Measurements from ENCODE around the gene ITGA5.
A peak's percentile ranks its signal among the peaks of the same experiment; 100 is the strongest.
"Not testable (repeated sequence)": the region's sequence is repeated elsewhere in the genome, so short reads cannot be mapped to it uniquely, and the experiment has no call there.

ITGA5 gene

GRCh38 chr12:54359762-54360351 is 59.2 kb downstream of the ITGA5 start:
- DNase-seq: no peak
- no peak for ATAC-seq
- Mint-ChIP-seq H3K9me3 (no peaks in the 10 kb centered on the region), H3K4me1 (peaks cover 27% of the 10 kb centered on the region), H3K27me3 (no peaks in the 10 kb centered on the region), H3K4me3 (no peak overlapping the region), H3K27ac (no peak overlapping the region)

GRCh38 chr12:54358945-54359761 is 59.9 kb downstream of the ITGA5 start:
- DNase-seq (peak; percentile 89 to 96), ATAC-seq (peak; percentile 97)
- Mint-ChIP-seq H3K9me3 (no peaks in the 10 kb centered on the region), H3K4me1 (peaks cover 19% of the 10 kb centered on the region), H3K27ac (no peak overlapping the region), H3K27me3 (no peaks in the 10 kb centered on the region), H3K4me3 (no peak overlapping the region)

GRCh38 chr12:54358191-54358944 is 60.7 kb downstream of the ITGA5 start:
- ATAC-seq: no peak
- no peaks in the 10 kb centered on the region for H3K9me3 Mint-ChIP-seq
- DNase-seq: peak in 1 of 2 donors; percentile 47
- peaks cover 15% of the 10 kb centered on the region for H3K4me1 Mint-ChIP-seq
- no peak overlapping the region for H3K4me3 Mint-ChIP-seq
- H3K27ac Mint-ChIP-seq: no peak overlapping the region
- H3K27me3 Mint-ChIP-seq: no peaks in the 10 kb centered on the region

GRCh38 chr12:54357506-54358190 is 61.4 kb downstream of the ITGA5 start:
- Mint-ChIP-seq H3K27ac (no peak overlapping the region), H3K9me3 (no peaks in the 10 kb centered on the region), H3K4me1 (peaks cover 17% of the 10 kb centered on the region), H3K4me3 (no peak overlapping the region), H3K27me3 (no peaks in the 10 kb centered on the region)
- ATAC-seq (no peak), DNase-seq (no peak)

- no peak overlapping the region for H3K27ac Mint-ChIP-seq
- no peaks in the 10 kb centered on the region for H3K9me3 Mint-ChIP-seq
- DNase-seq (no peak), ATAC-seq (no peak)
- no peaks in the 10 kb centered on the region for H3K27me3 Mint-ChIP-seq
- no peak overlapping the region for H3K4me3 Mint-ChIP-seq
- peaks cover 24% of the 10 kb centered on the region for H3K4me1 Mint-ChIP-seq
Observed at GRCh38 chr12:54356951-54357356, 62.1 kb downstream of the ITGA5 start.

- no peak overlapping the region for H3K27ac Mint-ChIP-seq
- H3K27me3 Mint-ChIP-seq: no peaks in the 10 kb centered on the region
- no peak for ATAC-seq
- peaks cover 32% of the 10 kb centered on the region for H3K4me1 Mint-ChIP-seq
- H3K9me3 Mint-ChIP-seq: no peaks in the 10 kb centered on the region
- no peak for DNase-seq
- no peak overlapping the region for H3K4me3 Mint-ChIP-seq
Observed at GRCh38 chr12:54356228-54356627, 62.8 kb downstream of the ITGA5 start.

- DNase-seq (no peak), ATAC-seq (no peak)
- H3K9me3 Mint-ChIP-seq: no peaks in the 10 kb centered on the region
- H3K27me3 Mint-ChIP-seq: no peaks in the 10 kb centered on the region
- H3K27ac Mint-ChIP-seq: peak overlapping the region in 1 of 2 donors; percentile 51
- no peak overlapping the region for H3K4me3 Mint-ChIP-seq
- H3K4me1 Mint-ChIP-seq: peaks cover 24% of the 10 kb centered on the region
Observed at GRCh38 chr12:54355104-54355815, 63.8 kb downstream of the ITGA5 start.

GRCh38 chr12:54354271-54354670 is 64.8 kb downstream of the ITGA5 start:
- not testable (repeated sequence) for H3K4me3 Mint-ChIP-seq, H3K9me3 Mint-ChIP-seq, DNase-seq, ATAC-seq, H3K27me3 Mint-ChIP-seq, H3K27ac Mint-ChIP-seq
- H3K4me1 Mint-ChIP-seq: peaks cover 24% of the 10 kb centered on the region

- Mint-ChIP-seq H3K9me3 (no peaks in the 10 kb centered on the region), H3K27me3 (no peaks in the 10 kb centered on the region), H3K27ac (peak overlapping the region in 1 of 2 donors; percentile 44), H3K4me1 (peaks cover 24% of the 10 kb centered on the region), H3K4me3 (peak overlapping the region in 1 of 2 donors; percentile 78)
- no peak for ATAC-seq
- no peak for DNase-seq
Observed at GRCh38 chr12:54352891-54353874, 65.9 kb downstream of the ITGA5 start.

- ATAC-seq: peak; percentile 73
- Mint-ChIP-seq H3K27me3 (no peaks in the 10 kb centered on the region), H3K9me3 (no peaks in the 10 kb centered on the region), H3K4me1 (peaks cover 24% of the 10 kb centered on the region), H3K4me3 (peak overlapping the region; percentile 64 to 78), H3K27ac (peak overlapping the region; percentile 15 to 88)
- DNase-seq: no peak
Observed at GRCh38 chr12:54352022-54352531, 67.0 kb downstream of the ITGA5 start.

- Mint-ChIP-seq H3K4me1 (peaks cover 24% of the 10 kb centered on the region), H3K9me3 (no peaks in the 10 kb centered on the region), H3K27me3 (no peaks in the 10 kb centered on the region), H3K27ac (no peak overlapping the region), H3K4me3 (no peak overlapping the region)
- ATAC-seq (no peak), DNase-seq (no peak)
Observed at GRCh38 chr12:54351341-54351740, 67.7 kb downstream of the ITGA5 start.

- Mint-ChIP-seq H3K9me3 (no peaks in the 10 kb centered on the region), H3K27me3 (no peaks in the 10 kb centered on the region), H3K27ac (no peak overlapping the region), H3K4me1 (peaks cover 24% of the 10 kb centered on the region), H3K4me3 (no peak overlapping the region)
- no peak for ATAC-seq
- DNase-seq: no peak
Observed at GRCh38 chr12:54350743-54351142, 68.3 kb downstream of the ITGA5 start.

- DNase-seq: no peak
- no peaks in the 10 kb centered on the region for H3K9me3 Mint-ChIP-seq
- H3K27ac Mint-ChIP-seq: no peak overlapping the region
- H3K4me3 Mint-ChIP-seq: no peak overlapping the region
- H3K27me3 Mint-ChIP-seq: no peaks in the 10 kb centered on the region
- no peak for ATAC-seq
- peaks cover 24% of the 10 kb centered on the region for H3K4me1 Mint-ChIP-seq
Observed at GRCh38 chr12:54349679-54350078, 69.4 kb downstream of the ITGA5 start.

- no peak for ATAC-seq
- DNase-seq: no peak
- H3K27ac Mint-ChIP-seq: no peak overlapping the region
- H3K27me3 Mint-ChIP-seq: no peaks in the 10 kb centered on the region
- H3K4me1 Mint-ChIP-seq: peaks cover 24% of the 10 kb centered on the region
- no peaks in the 10 kb centered on the region for H3K9me3 Mint-ChIP-seq
- H3K4me3 Mint-ChIP-seq: no peak overlapping the region
Observed at GRCh38 chr12:54349036-54349435, 70.0 kb downstream of the ITGA5 start.
